HEK293T (cell line): ENCODE measurements around the gene LINGO1.

Experiments
- ARNT ChIP-seq: fragments of 450-650 bp; IDR thresholded peaks from 2 replicates; pipeline ENCODE4 v1.6.1; 2017; ENCODE audit warnings: mild to moderate bottlenecking
- FOXM1 ChIP-seq: fragments of 450-650 bp; IDR thresholded peaks from 2 replicates; pipeline ENCODE4 v1.6.1; 2017; ENCODE audit warnings: mild to moderate bottlenecking, borderline replicate concordance
- HDGF ChIP-seq: fragments of 450-650 bp; IDR thresholded peaks from 2 replicates; pipeline ENCODE4 v1.6.1; 2017; ENCODE audit warnings: antibody characterized with exemption, borderline replicate concordance
- SUZ12 ChIP-seq: fragments of 450-650 bp; IDR thresholded peaks from 2 replicates; pipeline ENCODE4 v1.6.1; 2016; ENCODE audit warnings: mild to moderate bottlenecking
- ZNF384 ChIP-seq: fragments of 450-650 bp; IDR thresholded peaks from 2 replicates; pipeline ENCODE4 v1.6.1; 2016

DNA sequence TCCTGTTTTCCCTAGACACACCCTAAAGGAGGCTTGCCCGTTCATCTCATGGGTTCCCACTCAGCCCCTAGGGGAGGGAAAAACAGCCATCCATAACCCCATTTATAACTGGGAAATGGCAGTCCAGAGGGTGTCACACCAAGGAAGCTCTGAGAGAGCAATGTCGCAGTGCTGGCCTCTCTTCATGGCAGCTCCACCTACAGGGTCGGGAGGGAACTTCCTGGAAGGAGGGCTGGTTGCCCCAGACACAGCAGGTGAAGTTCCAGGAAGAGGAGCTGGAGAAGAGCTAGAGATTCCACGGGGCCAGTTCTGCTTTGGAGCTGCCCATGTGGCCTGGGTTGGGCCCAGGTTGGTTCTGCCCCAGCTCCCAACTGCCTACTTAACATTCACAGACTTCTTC is 22.3 kb upstream of the LINGO1 start:
- TF ChIP-seq HDGF (no peak), ARNT (no peak), FOXM1 (no peak), SUZ12 (no peak), ZNF384 (no peak)
